Measurements from ENCODE around the gene OR52B4.
"Not testable (repeated sequence)": the region's sequence is repeated elsewhere in the genome, so short reads cannot be mapped to it uniquely, and the experiment has no call there.

Gene OR52B4

GRCh38 chr11:4368286-4368685 is at the start of gene OR52B4:
Gene OR52B4 (minus strand): TSS chr11:4368386. CDS start chr11:4368295, 91 bp downstream.
- no peak for DNase-seq

- DNase-seq, result no peak
Measured at GRCh38 chr11:4416816-4417215, 48.6 kb upstream of the OR52B4 start.

- no peak for DNase-seq
Measured at GRCh38 chr11:4416306-4416705, 48.1 kb upstream of the OR52B4 start.

- DNase-seq, result not testable (repeated sequence)
Measured at GRCh38 chr11:4406206-4406605, 38.0 kb upstream of the OR52B4 start.

GRCh38 chr11:4393858-4394223 is 25.7 kb upstream of the OR52B4 start:
- no peak for DNase-seq

- DNase-seq, result peak; percentile 86
Measured at GRCh38 chr11:4393209-4393857, 25.1 kb upstream of the OR52B4 start, which contains the start of gene TRIM21. Gene TRIM21 (minus strand): TSS chr11:4393702. CDS start chr11:4390409, 3,293 bp downstream.

- no peak for DNase-seq
Measured at GRCh38 chr11:4388221-4388620, 20.0 kb upstream of the OR52B4 start.

GRCh38 chr11:4385978-4386740 is 18.0 kb upstream of the OR52B4 start:
- DNase-seq, result no peak

- no peak for DNase-seq
Measured at GRCh38 chr11:4381901-4382300, 13.7 kb upstream of the OR52B4 start.

GRCh38 chr11:4375431-4376140 is 7.4 kb upstream of the OR52B4 start:
- no peak for DNase-seq

GRCh38 chr11:4370166-4370565 is 2.0 kb upstream of the OR52B4 start:
- no peak for DNase-seq

- not testable (repeated sequence) for DNase-seq
Measured at GRCh38 chr11:4348142-4348541, 20.0 kb downstream of the OR52B4 start.

GRCh38 chr11:4345366-4345765 is 22.8 kb downstream of the OR52B4 start:
- not testable (repeated sequence) for DNase-seq

- DNase-seq, result not testable (repeated sequence)
Measured at GRCh38 chr11:4334356-4334755, 33.8 kb downstream of the OR52B4 start.

All from CD4-positive, alpha-beta T cell treated with Interferon gamma for 1 hour (primary cell).